Heart left ventricle (tissue), 16 donors: ENCODE measurements around the gene DHCR7. TPM values are rescaled to one million over a fixed set of nuclear protein-coding genes. Genes with fewer than 3 reads are reported as not detected.

Experiments used
- ATAC-seq, 4 donors: fragments of 200-7000 bp; cut with Tn5 transposase; one replicate each; pipeline ENCODE4 v1.9.1; 2020 to 2022; ENCODE audit warnings: moderate library complexity in 4 of 4, mild to moderate bottlenecking in 3 of 4, moderate number of reproducible peaks in 1 of 4
- DNase-seq, 5 donors: peaks; one replicate each; pipeline ENCODE4 v3.0.0-alpha.2; 2020
- H3K27ac ChIP-seq, 12 donors: fragments of 200-600 bp; sonication (generic) in 4 of 12; one replicate each; pipeline versions ENCODE4 v1.5.0 to v1.8.0; 2016 to 2022; ENCODE audit warnings: mild to moderate bottlenecking in 2 of 12
- H3K27me3 ChIP-seq, 9 donors: fragments of 200-600 bp; sonication (generic) in 2 of 9; one replicate each; pipeline versions ENCODE4 v1.5.1 to v1.8.0; 2016 to 2022; ENCODE audit warnings: mild to moderate bottlenecking in 3 of 9
- H3K36me3 ChIP-seq, 9 donors: fragments of 200-600 bp; sonication (generic) in 2 of 9; one replicate each; pipeline versions ENCODE4 v1.5.0 to v1.8.0; 2018 to 2022; ENCODE audit warnings: mild to moderate bottlenecking in 2 of 9
- H3K4me1 ChIP-seq, 12 donors: fragments of 200-600 bp; sonication (generic) in 4 of 12; one replicate each; pipeline versions ENCODE4 v1.5.0 to v1.8.0; 2016 to 2022; ENCODE audit warnings: mild to moderate bottlenecking in 3 of 12
- H3K4me3 ChIP-seq, 12 donors: fragments of 200-600 bp; sonication (generic) in 4 of 12; one replicate each; pipeline versions ENCODE4 v1.5.0 to v1.8.0; 2017 to 2022; ENCODE audit warnings: mild to moderate bottlenecking in 9 of 12, moderate library complexity in 4 of 12
- H3K9me3 ChIP-seq, 12 donors: fragments of 200-600 bp; sonication (generic) in 4 of 12; one replicate each; pipeline versions ENCODE4 v1.5.0 to v1.8.0; 2016 to 2022; ENCODE audit warnings: mild to moderate bottlenecking in 1 of 12
- POLR2A ChIP-seq, 2 donors: fragments of 450-650 bp; IDR thresholded peaks; one replicate each; pipeline ENCODE4 v1.6.1; 2017; ENCODE audit warnings: antibody characterized with exemption in 2 of 2, mild to moderate bottlenecking in 2 of 2, moderate library complexity in 2 of 2
- WGBS, 4 donors: extraction: QIAGEN DNeasy Blood & Tissue Kit in 2 of 4; methylation state at CpG; one replicate each; pipeline versions ENCODE4 v1.1.5 to v1.1.7; 2013 to 2018; 5-methylcytosine and 5-hydroxymethylcytosine counted together
- intact Hi-C, 10 donors: fragments of 100-400 bp; cut with DNase I; formaldehyde crosslinking; loops; one replicate each; pipeline versions ENCODE4 v1.11.1 to v1.14.2; 2022
- polyA plus RNA-seq, 2 donors: library from polyadenylated mRNA; stranded (reverse); fragments of 200-250 nt; gene quantifications; one replicate each; pipeline ENCODE4 v1.2.3, GENCODE V29; 2013
- total RNA-seq, 9 donors: library from RNA; depleted of rRNA in 2 of 9; stranded (reverse); fragments of >200 nt in 2 of 9; fragmentation: NEBNext Ultra II Directional in 3 of 9; extraction: Animal tissue kit (Norgen Biotek cat#: 25700) in 3 of 9; gene quantifications; one replicate each; pipeline versions ENCODE4 v1.1.0 to v1.2.4, GENCODE V29; 2016 to 2023
- TF ChIP-seq, protein P1 (sequence below), 12 donors: fragments of 200-600 bp; sonication (generic) in 4 of 12; IDR thresholded peaks; one replicate each; pipeline versions ENCODE4 v1.5.0 to v1.8.0; 2018 to 2022; ENCODE audit warnings: antibody characterized with exemption in 12 of 12, mild to moderate bottlenecking in 5 of 12
- donor health status: ischemic (EF 13 %, LVEDD 7.1; RV severe dilation, severe dysfunction).
- donor health status: healthy with polysubstance abuse.
- donor health status: DM: no; HTN: yes; CAD: no.
- donor health status: DM: no; HTN: no; CAD: no.
- donor health status: ischemic (EF 25% LVEDD 6.9; RV normal size, moderate dysfunction).
- donor health status: ischemic (EF 25% LVEDD 5.7; RV mildly dilated, moderate dysfunction).
- donor health status: healthy.
- donor health status: DM: yes; HTN: yes; CAD: no.
- donor health status: ischemic (EF 35%, LVEDD 5.7; RV mildly dilated, moderate dysfunction).
- donor health status: nonischemic (EF 11% LVEDD 7.7; RV severe dilation, severe dysfunction).
- donor health status: DM: yes; HTN: yes; CAD: no.
- donor health status: PGD.
- donor health status: ischemic (EF 29% LVEDD 5.4; RV normal size, mild dysfunction).
- donor health status: nonischemic (EF 23%, LVEDD 6.1; RV moderate dilation, normal function).

Gene DHCR7
- total and polyA plus RNA-seq, 11 donors, result 12.6 to 44.5 (median 25.8) TPM

DNA sequence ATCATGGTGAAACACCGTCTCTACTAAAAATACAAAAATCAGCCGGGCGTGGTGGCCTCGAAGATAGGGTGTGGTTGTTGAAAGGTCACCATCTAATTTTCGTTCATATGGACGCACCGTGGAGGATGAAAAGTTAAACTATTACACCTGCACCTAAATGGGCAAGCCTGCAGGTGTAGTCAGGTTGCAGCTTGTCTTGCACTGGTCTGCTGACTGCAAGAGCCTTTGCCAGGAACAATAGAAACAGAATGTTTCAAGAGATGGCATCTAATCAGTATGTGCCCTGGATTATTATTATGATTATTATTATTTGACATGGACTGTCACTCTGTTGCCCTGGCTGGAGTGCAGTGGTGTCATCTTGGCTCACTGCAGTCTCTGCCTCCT lies 5.7 kb upstream of the DHCR7 start:
- Histone ChIP-seq H3K9me3 (no peaks in the 10 kb centered on the region), H3K4me3 (peak overlapping the region in 11 of 12 donors; percentile 86 to 99 (median 91)), H3K27me3 (no peaks in the 10 kb centered on the region), H3K36me3 (peaks cover 0 to 42% (median 39%) of the 10 kb centered on the region in 9 donors), H3K27ac (peak overlapping the region in 2 of 12 donors; percentile 74 to 82), H3K4me1 (peaks cover 4 to 38% (median 22%) of the 10 kb centered on the region in 12 donors)
- TF ChIP-seq POLR2A (IDR thresholded peaks at IDR 0.05), result no peak
- TF ChIP-seq, protein P1, sequence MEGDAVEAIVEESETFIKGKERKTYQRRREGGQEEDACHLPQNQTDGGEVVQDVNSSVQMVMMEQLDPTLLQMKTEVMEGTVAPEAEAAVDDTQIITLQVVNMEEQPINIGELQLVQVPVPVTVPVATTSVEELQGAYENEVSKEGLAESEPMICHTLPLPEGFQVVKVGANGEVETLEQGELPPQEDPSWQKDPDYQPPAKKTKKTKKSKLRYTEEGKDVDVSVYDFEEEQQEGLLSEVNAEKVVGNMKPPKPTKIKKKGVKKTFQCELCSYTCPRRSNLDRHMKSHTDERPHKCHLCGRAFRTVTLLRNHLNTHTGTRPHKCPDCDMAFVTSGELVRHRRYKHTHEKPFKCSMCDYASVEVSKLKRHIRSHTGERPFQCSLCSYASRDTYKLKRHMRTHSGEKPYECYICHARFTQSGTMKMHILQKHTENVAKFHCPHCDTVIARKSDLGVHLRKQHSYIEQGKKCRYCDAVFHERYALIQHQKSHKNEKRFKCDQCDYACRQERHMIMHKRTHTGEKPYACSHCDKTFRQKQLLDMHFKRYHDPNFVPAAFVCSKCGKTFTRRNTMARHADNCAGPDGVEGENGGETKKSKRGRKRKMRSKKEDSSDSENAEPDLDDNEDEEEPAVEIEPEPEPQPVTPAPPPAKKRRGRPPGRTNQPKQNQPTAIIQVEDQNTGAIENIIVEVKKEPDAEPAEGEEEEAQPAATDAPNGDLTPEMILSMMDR (IDR thresholded peaks at IDR 0.05), result no peak
- intact Hi-C loops, result no loop called here
- no peak for ATAC-seq
- DNase-seq, result no peak
- WGBS, 4 donors, result 67 to 77% (median 70%) methylated on average over 7 of the region's 7 CpGs

DNA sequence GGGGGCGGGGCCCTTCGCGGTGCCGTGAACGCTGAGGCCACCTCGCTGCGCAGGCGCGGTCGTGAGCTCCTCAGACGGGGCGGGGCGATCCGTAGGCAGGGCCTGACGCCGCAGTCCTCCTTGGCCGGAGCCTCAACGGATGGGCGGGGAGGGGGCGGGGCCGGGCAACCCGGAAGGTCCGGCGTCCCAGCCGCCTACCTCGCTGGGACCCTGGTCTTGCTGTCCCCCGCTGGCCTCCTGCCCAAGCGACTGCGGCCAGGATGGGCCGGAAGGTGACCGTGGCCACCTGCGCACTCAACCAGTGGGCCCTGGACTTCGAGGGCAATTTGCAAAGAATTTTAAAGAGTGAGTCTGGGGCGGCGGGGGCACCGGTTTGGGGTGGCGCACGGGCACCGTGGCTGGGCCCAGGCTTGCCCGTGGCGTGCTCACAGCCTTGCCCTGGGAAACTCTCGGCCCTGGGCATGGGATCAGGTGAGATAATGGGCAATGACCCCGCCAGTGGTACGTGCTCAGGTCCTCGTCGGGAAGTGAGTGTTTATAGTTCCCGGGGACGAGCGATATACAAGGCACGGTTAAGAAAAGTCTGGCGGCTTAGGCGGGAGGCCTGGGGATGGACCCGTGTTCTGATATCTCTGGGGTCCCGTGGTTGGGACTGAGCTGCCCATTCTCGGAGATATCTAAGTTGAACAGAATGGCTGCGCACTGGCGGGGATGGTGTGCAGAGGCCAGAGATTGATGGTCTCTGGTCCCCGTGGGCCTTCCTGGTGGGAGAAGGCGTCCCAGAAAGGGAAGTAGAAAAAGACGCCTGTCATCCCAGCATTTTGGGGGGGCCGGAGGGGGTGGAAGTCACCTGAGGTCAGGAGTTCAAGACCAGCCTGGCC lies 5.1 kb upstream of the DHCR7 start, which contains the start of gene NADSYN1:
NADSYN1 (plus strand) TSS at position 167 of the 881 bp plus-strand sequence; CDS start at position 261, 94 bp downstream.
- peak in 1 of 2 donors; percentile 63 for TF ChIP-seq POLR2A (IDR thresholded peaks at IDR 0.05)
- TF ChIP-seq, protein P1 (IDR thresholded peaks at IDR 0.05), result no peak

DNA sequence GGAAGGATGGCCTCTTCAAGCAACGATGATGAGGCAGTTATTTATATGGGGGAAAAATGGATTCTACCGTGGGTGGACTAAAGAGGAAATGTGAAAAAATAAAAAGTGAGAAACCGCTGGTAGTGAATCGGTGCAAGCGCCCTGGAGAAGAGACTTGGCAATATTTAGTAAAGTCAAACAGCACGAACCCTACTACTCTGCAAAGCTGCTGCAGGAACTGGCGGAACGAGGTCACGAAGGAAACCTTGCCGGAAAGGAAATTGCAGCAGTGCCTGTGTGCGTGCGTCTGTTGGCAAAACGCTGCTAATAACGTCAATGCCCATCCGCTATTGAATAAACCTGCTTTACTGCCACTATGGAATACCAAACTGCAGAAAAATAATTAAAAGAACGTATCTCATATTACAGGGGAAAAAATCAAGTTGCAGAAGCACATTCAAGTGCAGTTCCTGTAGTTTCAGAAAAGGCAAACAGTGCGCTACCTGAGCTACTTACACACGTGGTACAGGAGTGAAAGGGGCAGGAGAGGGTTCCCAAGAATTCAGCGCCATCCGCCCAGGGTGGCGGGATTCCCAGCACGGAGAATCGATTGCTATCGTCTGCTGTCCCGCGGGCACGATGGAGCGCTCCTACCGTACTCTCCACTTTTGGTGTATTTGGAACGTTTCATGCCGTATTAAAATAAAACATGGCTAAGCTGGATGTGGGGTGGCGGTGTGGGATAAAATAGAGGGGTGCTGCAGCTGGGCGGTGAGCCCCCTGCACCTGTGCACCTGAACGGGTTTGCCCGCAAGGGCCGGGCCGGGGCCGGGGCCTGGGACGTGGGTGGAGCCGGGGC lies 4.2 kb upstream of the DHCR7 start:
- peak in 1 of 4 donors; percentile 48 for ATAC-seq
- H3K27ac ChIP-seq, result peak overlapping the region; percentile 22 to 92 (median 80)
- intact Hi-C loops, result no loop called here
- peak in 4 of 5 donors; percentile 49 to 65 (median 56) for DNase-seq
- peaks cover 0 to 28% (median 24%) of the 10 kb centered on the region in 9 donors for H3K36me3 ChIP-seq
- no peaks in the 10 kb centered on the region for H3K9me3 ChIP-seq
- WGBS, 4 donors, result 4 to 8% (median 6%) methylated on average over 31 to 40 of the region's 40 CpGs
- peaks cover 4 to 49% (median 28%) of the 10 kb centered on the region in 12 donors for H3K4me1 ChIP-seq
- TF ChIP-seq, protein P1 (IDR thresholded peaks at IDR 0.05), result no peak
- TF ChIP-seq POLR2A (IDR thresholded peaks at IDR 0.05), result no peak
- no peaks in the 10 kb centered on the region for H3K27me3 ChIP-seq
- H3K4me3 ChIP-seq, result peak overlapping the region; percentile 84 to 99 (median 90)

More for the DNA sequence above, 5.1 kb upstream of the DHCR7 start, which contains the start of gene NADSYN1:
- H3K27ac ChIP-seq, result peak within 1 kb of the TSS; percentile 22 to 92 (median 80)
- intact Hi-C loops, result no loop called here
- 2 to 4% (median 2%) methylated on average over 29 to 61 of the region's 61 CpGs for WGBS, 4 donors
- H3K9me3 ChIP-seq, result no peaks in the 10 kb centered on the region
- H3K27me3 ChIP-seq, result no peaks in the 10 kb centered on the region
- ATAC-seq (peak; percentile 87 to 93 (median 90)), DNase-seq (peak; percentile 98 to 99 (median 98))
- peaks cover 4 to 43% (median 23%) of the 10 kb centered on the region in 12 donors for H3K4me1 ChIP-seq
- H3K4me3 ChIP-seq, result peak within 1 kb of the TSS; percentile 84 to 99 (median 90)
- peaks cover 0 to 36% (median 33%) of the 10 kb centered on the region in 9 donors for H3K36me3 ChIP-seq
